Activated naive CD8-positive, alpha-beta T cell treated with anti-CD3 and anti-CD28 coated beads, Interleukin-2, amount 50 U/mL, for 24 hours (primary cell): ENCODE measurements around the gene GPR26.

Experiments used
- ATAC-seq: fragments of 150-1000 bp; cut with Tn5 transposase; one replicate; pipeline ENCODE4 v1.10.0; 2021
- DNase-seq: peaks from one replicate; pipeline ENCODE4 v3.0.0; 2021
- H3K27ac Mint-ChIP-seq: one replicate; pipeline ENCODE4 v1.8.0; 2021; ENCODE audit warnings: mild to moderate bottlenecking, mixed read lengths
- H3K27me3 Mint-ChIP-seq: one replicate; pipeline ENCODE4 v1.8.0; 2021; ENCODE audit warnings: mixed read lengths
- H3K36me3 Mint-ChIP-seq: one replicate; pipeline ENCODE4 v1.8.0; 2021; ENCODE audit warnings: low read depth, mixed read lengths
- H3K4me1 Mint-ChIP-seq: one replicate; pipeline ENCODE4 v1.8.0; 2021; ENCODE audit warnings: mixed read lengths
- H3K4me3 Mint-ChIP-seq: one replicate; pipeline ENCODE4 v1.8.0; 2021; ENCODE audit warnings: mild to moderate bottlenecking, moderate library complexity, mixed read lengths
- H3K9me3 Mint-ChIP-seq: one replicate; pipeline ENCODE4 v1.8.0; 2021; ENCODE audit warnings: mixed read lengths

GPR26 gene, protein sequence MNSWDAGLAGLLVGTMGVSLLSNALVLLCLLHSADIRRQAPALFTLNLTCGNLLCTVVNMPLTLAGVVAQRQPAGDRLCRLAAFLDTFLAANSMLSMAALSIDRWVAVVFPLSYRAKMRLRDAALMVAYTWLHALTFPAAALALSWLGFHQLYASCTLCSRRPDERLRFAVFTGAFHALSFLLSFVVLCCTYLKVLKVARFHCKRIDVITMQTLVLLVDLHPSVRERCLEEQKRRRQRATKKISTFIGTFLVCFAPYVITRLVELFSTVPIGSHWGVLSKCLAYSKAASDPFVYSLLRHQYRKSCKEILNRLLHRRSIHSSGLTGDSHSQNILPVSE

GRCh38 chr10:123666318-123667236 lies at the start of gene GPR26:
GPR26 (plus strand) TSS chr10:123666355; CDS start chr10:123666408, 53 bp downstream.
- ATAC-seq (no peak), DNase-seq (no peak)
- Mint-ChIP-seq H3K27ac (no peak within 1 kb of the TSS), H3K27me3 (peaks cover 20% of the 10 kb centered on the region), H3K4me1 (no peaks in the 10 kb centered on the region), H3K4me3 (no peak within 1 kb of the TSS), H3K36me3 (no peaks in the 10 kb centered on the region), H3K9me3 (no peaks in the 10 kb centered on the region)

DNA sequence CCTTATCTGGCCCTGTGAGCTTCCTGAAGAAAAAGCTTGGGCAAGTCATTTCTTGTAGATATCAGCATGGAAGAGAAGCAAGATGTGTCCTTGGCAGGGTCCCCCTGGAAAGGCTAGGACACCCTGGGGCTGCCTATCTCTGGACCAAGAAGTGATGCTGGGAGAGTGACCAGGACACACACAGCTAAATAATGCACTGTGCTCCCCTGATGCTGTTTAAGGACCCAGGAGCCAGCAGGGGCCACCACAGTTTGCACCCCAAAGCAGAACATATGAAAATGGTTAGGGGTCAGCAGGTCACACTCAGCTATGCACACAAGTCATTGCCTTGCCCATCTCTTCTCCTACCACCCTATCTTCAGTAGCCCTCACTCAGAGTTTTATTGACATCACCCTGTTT lies 47.9 kb upstream of the GPR26 start:
- Mint-ChIP-seq H3K36me3 (no peaks in the 10 kb centered on the region), H3K4me3 (no peak overlapping the region), H3K9me3 (peaks cover 3% of the 10 kb centered on the region), H3K27ac (no peak overlapping the region), H3K4me1 (no peaks in the 10 kb centered on the region), H3K27me3 (peaks cover 6% of the 10 kb centered on the region)
- no peak for ATAC-seq
- DNase-seq: no peak

- Mint-ChIP-seq H3K4me3 (no peak overlapping the region), H3K36me3 (no peaks in the 10 kb centered on the region), H3K9me3 (peaks cover 3% of the 10 kb centered on the region), H3K27ac (no peak overlapping the region), H3K27me3 (peaks cover 7% of the 10 kb centered on the region), H3K4me1 (no peaks in the 10 kb centered on the region)
- ATAC-seq (no peak), DNase-seq (no peak)
Measured at GRCh38 chr10:123619067-123619855, 46.9 kb upstream of the GPR26 start.

GRCh38 chr10:123620621-123621020 lies 45.5 kb upstream of the GPR26 start:
- Mint-ChIP-seq H3K9me3 (peaks cover 1% of the 10 kb centered on the region), H3K27me3 (peaks cover 7% of the 10 kb centered on the region)
- no peak for ATAC-seq

DNA sequence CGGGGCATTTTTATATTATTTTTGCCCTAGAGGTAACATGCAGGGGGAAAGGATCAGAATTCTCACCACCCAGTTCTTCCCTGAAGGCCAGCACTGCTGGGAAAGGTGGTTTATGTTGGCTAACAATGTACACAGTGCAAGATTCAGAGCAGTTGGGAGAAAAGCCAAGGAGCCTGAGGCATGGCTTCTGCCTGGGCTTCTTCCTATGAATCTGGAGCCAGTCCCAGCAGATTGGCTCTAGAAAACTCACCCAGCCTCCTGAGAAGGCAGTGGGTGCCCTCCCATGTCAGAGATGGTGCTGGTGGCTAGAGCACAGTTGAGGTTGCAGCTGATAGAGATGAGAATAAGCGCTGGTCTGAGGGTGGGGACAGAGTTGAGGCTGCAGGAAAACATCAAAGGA lies 44.7 kb upstream of the GPR26 start:
- Mint-ChIP-seq H3K4me1 (no peaks in the 10 kb centered on the region), H3K27me3 (peaks cover 4% of the 10 kb centered on the region), H3K9me3 (no peaks in the 10 kb centered on the region), H3K4me3 (no peak overlapping the region), H3K27ac (no peak overlapping the region), H3K36me3 (no peaks in the 10 kb centered on the region)
- ATAC-seq: no peak
- DNase-seq: no peak

More at GRCh38 chr10:123620621-123621020, 45.5 kb upstream of the GPR26 start:
- no peak for DNase-seq
- Mint-ChIP-seq H3K36me3 (no peaks in the 10 kb centered on the region), H3K4me3 (no peak overlapping the region), H3K4me1 (no peaks in the 10 kb centered on the region), H3K27ac (no peak overlapping the region)

GRCh38 chr10:123621916-123622315 lies 44.2 kb upstream of the GPR26 start:
- ATAC-seq (no peak), DNase-seq (no peak)
- no peak overlapping the region for H3K27ac Mint-ChIP-seq
- H3K9me3 Mint-ChIP-seq: no peaks in the 10 kb centered on the region
- no peaks in the 10 kb centered on the region for H3K4me1 Mint-ChIP-seq
- no peak overlapping the region for H3K4me3 Mint-ChIP-seq
- no peaks in the 10 kb centered on the region for H3K36me3 Mint-ChIP-seq
- H3K27me3 Mint-ChIP-seq: peaks cover 4% of the 10 kb centered on the region

GRCh38 chr10:123622381-123622780 lies 43.8 kb upstream of the GPR26 start:
- H3K36me3 Mint-ChIP-seq: no peaks in the 10 kb centered on the region
- H3K27me3 Mint-ChIP-seq: peaks cover 8% of the 10 kb centered on the region
- DNase-seq: no peak
- no peak overlapping the region for H3K27ac Mint-ChIP-seq
- ATAC-seq: no peak
- H3K4me1 Mint-ChIP-seq: no peaks in the 10 kb centered on the region
- no peaks in the 10 kb centered on the region for H3K9me3 Mint-ChIP-seq
- H3K4me3 Mint-ChIP-seq: no peak overlapping the region

DNA sequence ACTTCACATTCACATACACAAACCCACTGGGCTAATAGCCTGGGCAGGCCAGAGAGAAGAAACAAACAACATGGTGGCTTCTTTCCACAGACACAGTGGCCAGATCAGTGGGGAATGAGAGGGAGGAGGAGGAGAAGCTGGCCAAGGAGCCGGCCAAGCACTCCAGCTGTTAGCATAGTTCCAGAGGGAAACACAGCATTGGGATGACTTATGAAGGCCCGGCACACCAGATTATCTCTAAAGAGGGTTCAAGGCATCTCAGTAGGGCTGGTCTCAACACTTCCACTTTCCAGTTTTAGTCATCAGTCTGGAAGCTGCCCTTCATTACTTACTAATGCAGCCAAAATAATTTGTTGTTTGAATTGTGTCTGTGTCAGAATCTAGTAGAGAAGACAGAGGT lies 42.1 kb upstream of the GPR26 start:
- H3K27me3 Mint-ChIP-seq: peaks cover 10% of the 10 kb centered on the region
- no peak for DNase-seq

GRCh38 chr10:123633106-123633505 lies 33.0 kb upstream of the GPR26 start:
- DNase-seq: no peak
- H3K9me3 Mint-ChIP-seq: no peaks in the 10 kb centered on the region

More for the DNA sequence above, 42.1 kb upstream of the GPR26 start:
- Mint-ChIP-seq H3K4me3 (no peak overlapping the region), H3K4me1 (no peaks in the 10 kb centered on the region), H3K27ac (no peak overlapping the region), H3K36me3 (no peaks in the 10 kb centered on the region), H3K9me3 (no peaks in the 10 kb centered on the region)
- ATAC-seq: no peak

GRCh38 chr10:123633636-123634035 lies 32.5 kb upstream of the GPR26 start:
- ATAC-seq: no peak
- Mint-ChIP-seq H3K4me3 (no peak overlapping the region), H3K27ac (no peak overlapping the region), H3K36me3 (no peaks in the 10 kb centered on the region), H3K4me1 (no peaks in the 10 kb centered on the region), H3K27me3 (peaks cover 14% of the 10 kb centered on the region), H3K9me3 (no peaks in the 10 kb centered on the region)
- no peak for DNase-seq

More at GRCh38 chr10:123633106-123633505, 33.0 kb upstream of the GPR26 start:
- H3K36me3 Mint-ChIP-seq: no peaks in the 10 kb centered on the region
- H3K4me3 Mint-ChIP-seq: no peak overlapping the region
- H3K27me3 Mint-ChIP-seq: peaks cover 14% of the 10 kb centered on the region
- no peak overlapping the region for H3K27ac Mint-ChIP-seq
- H3K4me1 Mint-ChIP-seq: no peaks in the 10 kb centered on the region
- ATAC-seq: no peak

DNA sequence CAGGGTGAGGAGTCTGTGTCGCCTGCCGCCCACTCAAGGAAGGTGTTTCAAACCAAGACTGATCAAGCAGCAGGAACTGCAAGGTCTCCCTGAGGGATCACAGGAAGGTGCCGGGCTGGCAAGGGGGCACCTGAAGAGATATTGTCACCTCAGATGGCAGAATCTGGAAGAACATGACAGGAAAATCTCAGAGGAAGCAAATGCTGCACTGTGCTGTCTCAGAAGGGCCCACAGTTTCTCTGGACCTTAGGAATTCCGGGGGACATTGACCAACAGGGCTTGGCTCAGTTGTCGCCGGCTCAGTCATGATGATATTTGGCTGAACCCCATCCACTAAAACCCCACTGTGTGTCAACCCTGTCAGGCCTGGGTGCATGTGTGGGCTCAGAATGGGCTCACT lies 31.9 kb upstream of the GPR26 start:
- no peak for ATAC-seq
- Mint-ChIP-seq H3K27ac (no peak overlapping the region), H3K9me3 (no peaks in the 10 kb centered on the region), H3K27me3 (peaks cover 11% of the 10 kb centered on the region), H3K4me1 (no peaks in the 10 kb centered on the region), H3K36me3 (no peaks in the 10 kb centered on the region), H3K4me3 (no peak overlapping the region)
- DNase-seq: no peak

DNA sequence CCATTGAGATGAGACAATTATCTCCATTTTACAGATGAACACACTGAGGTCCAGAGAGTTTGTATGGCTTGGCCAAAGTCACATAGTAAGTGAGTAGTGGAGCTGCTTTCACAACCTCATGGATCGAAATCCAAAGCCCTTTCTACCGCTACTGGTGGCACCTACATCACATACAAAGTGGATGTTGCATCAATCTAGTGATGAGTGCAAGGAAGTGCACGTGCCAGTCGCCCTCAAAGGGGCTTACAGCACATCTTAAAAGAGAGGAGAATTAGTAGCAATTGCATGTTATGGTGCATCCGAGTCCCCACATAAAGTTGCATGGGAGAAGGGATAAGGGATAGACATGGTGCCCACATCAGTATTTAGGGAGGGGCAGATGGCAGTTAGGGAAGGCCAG lies 31.0 kb upstream of the GPR26 start:
- Mint-ChIP-seq H3K27me3 (peaks cover 9% of the 10 kb centered on the region), H3K4me3 (no peak overlapping the region), H3K27ac (no peak overlapping the region), H3K4me1 (no peaks in the 10 kb centered on the region), H3K9me3 (no peaks in the 10 kb centered on the region), H3K36me3 (no peaks in the 10 kb centered on the region)
- DNase-seq (no peak), ATAC-seq (no peak)

DNA sequence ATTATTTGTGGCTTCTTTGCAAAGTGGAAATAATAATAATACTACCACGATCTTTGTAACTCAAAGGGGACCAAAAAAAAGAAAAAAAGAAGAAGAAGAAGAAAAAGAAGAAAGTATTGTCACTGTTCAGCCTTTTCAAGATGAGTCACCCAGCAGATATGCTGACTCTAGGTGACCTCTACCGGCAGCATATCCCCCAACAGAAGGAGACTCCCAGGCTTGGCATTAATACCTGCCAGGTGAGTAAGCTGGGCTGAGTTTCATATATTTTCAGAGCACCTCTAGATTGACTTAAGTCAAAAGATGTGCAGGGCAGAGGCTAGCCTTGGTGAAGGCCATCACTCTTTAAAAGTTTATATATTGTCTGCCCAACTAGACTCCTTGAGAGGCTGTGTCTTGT lies 30.4 kb upstream of the GPR26 start:
- ATAC-seq (no peak), DNase-seq (no peak)
- Mint-ChIP-seq H3K27me3 (peaks cover 9% of the 10 kb centered on the region), H3K9me3 (no peaks in the 10 kb centered on the region), H3K36me3 (no peaks in the 10 kb centered on the region), H3K27ac (no peak overlapping the region), H3K4me3 (no peak overlapping the region), H3K4me1 (no peaks in the 10 kb centered on the region)

GRCh38 chr10:123636598-123637325 lies 29.4 kb upstream of the GPR26 start:
- no peak for ATAC-seq
- Mint-ChIP-seq H3K4me1 (no peaks in the 10 kb centered on the region), H3K36me3 (no peaks in the 10 kb centered on the region), H3K4me3 (no peak overlapping the region), H3K27me3 (peaks cover 9% of the 10 kb centered on the region), H3K27ac (no peak overlapping the region), H3K9me3 (no peaks in the 10 kb centered on the region)
- no peak for DNase-seq
